Measurements from ENCODE around the gene VWA3B.

DNA sequence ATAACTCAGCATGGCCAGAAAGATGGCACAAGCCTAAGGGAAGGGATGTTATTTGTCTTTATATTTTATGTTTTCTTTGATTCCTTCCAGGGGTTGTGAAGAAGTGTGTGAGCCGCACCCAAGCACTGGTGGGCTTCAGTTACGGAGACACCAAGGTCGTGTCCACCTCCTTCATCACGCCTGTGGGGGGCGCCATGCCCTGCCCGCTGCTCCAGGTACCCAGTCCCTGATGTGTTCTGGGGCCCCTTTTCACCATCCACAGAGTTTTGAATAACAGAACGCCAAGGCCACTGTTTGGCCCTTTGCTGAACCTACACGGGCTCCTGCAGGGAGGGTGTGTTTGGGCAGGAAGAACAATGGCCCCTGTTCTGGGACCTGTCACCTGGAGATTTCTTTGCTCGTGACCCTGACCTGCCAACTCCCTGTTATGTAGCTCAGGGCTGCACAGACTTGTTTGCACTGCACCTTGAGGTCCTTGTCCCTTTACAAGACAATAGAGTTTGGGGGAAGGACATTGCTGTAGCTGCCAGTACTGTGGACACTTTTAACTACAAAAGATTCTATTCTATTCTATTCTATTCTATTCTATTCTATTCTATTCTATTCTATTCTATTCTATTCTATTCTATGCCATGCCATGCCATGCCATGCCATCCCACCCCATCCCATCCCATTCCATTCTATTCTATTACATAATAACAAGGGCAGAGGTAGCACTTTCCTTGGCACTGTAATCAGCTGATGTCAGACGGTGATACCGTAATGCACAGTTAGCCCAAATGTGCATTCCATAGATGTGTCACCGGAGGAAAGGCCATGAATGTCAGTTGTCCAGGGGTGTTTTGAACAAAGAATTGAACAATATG lies 211.1 kb downstream of the VWA3B start:
- TF ChIP-seq EZH2 (IDR thresholded peaks at IDR 0.05; ENCODE audit: borderline replicate concordance), result no peak
- TF ChIP-seq, protein P1, sequence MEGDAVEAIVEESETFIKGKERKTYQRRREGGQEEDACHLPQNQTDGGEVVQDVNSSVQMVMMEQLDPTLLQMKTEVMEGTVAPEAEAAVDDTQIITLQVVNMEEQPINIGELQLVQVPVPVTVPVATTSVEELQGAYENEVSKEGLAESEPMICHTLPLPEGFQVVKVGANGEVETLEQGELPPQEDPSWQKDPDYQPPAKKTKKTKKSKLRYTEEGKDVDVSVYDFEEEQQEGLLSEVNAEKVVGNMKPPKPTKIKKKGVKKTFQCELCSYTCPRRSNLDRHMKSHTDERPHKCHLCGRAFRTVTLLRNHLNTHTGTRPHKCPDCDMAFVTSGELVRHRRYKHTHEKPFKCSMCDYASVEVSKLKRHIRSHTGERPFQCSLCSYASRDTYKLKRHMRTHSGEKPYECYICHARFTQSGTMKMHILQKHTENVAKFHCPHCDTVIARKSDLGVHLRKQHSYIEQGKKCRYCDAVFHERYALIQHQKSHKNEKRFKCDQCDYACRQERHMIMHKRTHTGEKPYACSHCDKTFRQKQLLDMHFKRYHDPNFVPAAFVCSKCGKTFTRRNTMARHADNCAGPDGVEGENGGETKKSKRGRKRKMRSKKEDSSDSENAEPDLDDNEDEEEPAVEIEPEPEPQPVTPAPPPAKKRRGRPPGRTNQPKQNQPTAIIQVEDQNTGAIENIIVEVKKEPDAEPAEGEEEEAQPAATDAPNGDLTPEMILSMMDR (IDR thresholded peaks at IDR 0.05; ENCODE audit: poor library complexity), result no peak
